ENCODE data around the gene MST1. TPM values are rescaled to one million over a fixed set of nuclear protein-coding genes. Genes with fewer than 3 reads are reported as not detected.

The MST1 gene
- total RNA-seq, 1 experiment from 2014 or later = 1.7 TPM

GRCh38 chr3:49717959-49718857 is 28.9 kb upstream of the MST1 start:
- peaks cover 12% of the 10 kb centered on the region for H3K4me1 ChIP-seq (ENCODE audit: insufficient read depth, low read length)
- H4K20me1 ChIP-seq (ENCODE audit: low read length) = no peaks in the 10 kb centered on the region
- H3K9me3 ChIP-seq (ENCODE audit: low read length) = no peaks in the 10 kb centered on the region
- no peaks in the 10 kb centered on the region for H3K9me2 ChIP-seq (replicated peaks; ENCODE audit: low read length)
- H3K27ac ChIP-seq (ENCODE audit: low read length) = no peak overlapping the region
- H3K4me3 ChIP-seq (ENCODE audit: low read length) = no peak overlapping the region
- no peak overlapping the region for H3K4me2 ChIP-seq (ENCODE audit: low read length)
- ChIA-PET CTCF (interaction anchor here (1.6 kb wide), 1 partner anchor 121 kb away, joined by 6 read pairs; no protein-coding TSS in a partner anchor), POLR2A (ENCODE audit: unreplicated experiment) (no interaction called here)
- H3K9ac ChIP-seq (ENCODE audit: low read length) = no peak overlapping the region
- ATAC-seq (no peak), DNase-seq (no peak)
- peaks cover 14% of the 10 kb centered on the region for H3K36me3 ChIP-seq (ENCODE audit: low read depth, low read length)
- no TSS peak for BruUV-seq (replicated peaks)
- no peaks in the 10 kb centered on the region for H3K27me3 ChIP-seq (ENCODE audit: low read length)
- intact Hi-C loops (cut with micrococcal nuclease) = no loop called here
- H3K79me2 ChIP-seq (ENCODE audit: low read length) = peaks cover 12% of the 10 kb centered on the region
- TF ChIP-seq EZH2 (IDR thresholded peaks at IDR 0.05; ENCODE audit: low read length, unreplicated experiment) = no peak
- TF ChIP-seq EZH2phosphoT487 (IDR thresholded peaks at IDR 0.05; ENCODE audit: borderline replicate concordance, low read length) = no peak
- no peak for TF ChIP-seq CTCF (conservative IDR thresholded peaks at IDR 0.05; ENCODE audit: low read depth, low read length)
- no peaks in the 10 kb centered on the region for H3F3A ChIP-seq (ENCODE audit: low read length, unreplicated experiment)
- no peak overlapping the region for H2AFZ ChIP-seq (ENCODE audit: low read length)

- POLR2A ChIA-PET (ENCODE audit: unreplicated experiment) = interaction anchor here (0.6 kb wide), 1 partner anchor 83 kb away, joined by 3 read pairs; the partner anchor contains the start of gene CDHR4
- intact Hi-C loops (cut with micrococcal nuclease) = no loop called here
- no peaks in the 10 kb centered on the region for H3K9me3 ChIP-seq (ENCODE audit: low read length)
- H4K20me1 ChIP-seq (ENCODE audit: low read length) = no peaks in the 10 kb centered on the region
- H3K4me1 ChIP-seq (ENCODE audit: insufficient read depth, low read length) = peaks cover 5% of the 10 kb centered on the region
- H3K79me2 ChIP-seq (ENCODE audit: low read length) = peaks cover 4% of the 10 kb centered on the region
- no peaks in the 10 kb centered on the region for H3K27me3 ChIP-seq (ENCODE audit: low read length)
- H3K9ac ChIP-seq (ENCODE audit: low read length) = no peak overlapping the region
- no peaks in the 10 kb centered on the region for H3F3A ChIP-seq (ENCODE audit: low read length, unreplicated experiment)
- TF ChIP-seq CTCF (conservative IDR thresholded peaks at IDR 0.05; ENCODE audit: low read depth, low read length) (no peak), EZH2phosphoT487 (IDR thresholded peaks at IDR 0.05; ENCODE audit: borderline replicate concordance, low read length) (no peak), EZH2 (IDR thresholded peaks at IDR 0.05; ENCODE audit: low read length, unreplicated experiment) (no peak)
- no TSS peak for BruUV-seq (replicated peaks)
- H3K27ac ChIP-seq (ENCODE audit: low read length) = no peak overlapping the region
- no peaks in the 10 kb centered on the region for H3K9me2 ChIP-seq (replicated peaks; ENCODE audit: low read length)
- DNase-seq (no peak), ATAC-seq (no peak)
- CTCF ChIA-PET = no interaction called here
- H3K4me3 ChIP-seq (ENCODE audit: low read length) = no peak overlapping the region
- no peak overlapping the region for H3K4me2 ChIP-seq (ENCODE audit: low read length)
- H2AFZ ChIP-seq (ENCODE audit: low read length) = no peak overlapping the region
- H3K36me3 ChIP-seq (ENCODE audit: low read depth, low read length) = peaks cover 11% of the 10 kb centered on the region
Observed at GRCh38 chr3:49717211-49717958, 28.1 kb upstream of the MST1 start.
